Measurements from ENCODE around the gene SMYD3. TPM values are rescaled to one million over a fixed set of nuclear protein-coding genes. Genes with fewer than 3 reads are reported as not detected.

Gene SMYD3
- total and polyA plus RNA-seq, 2 donors (not counting 1 experiment from before 2014, with no cell fraction given), result 9.7 to 37.2 TPM

GRCh38 chr1:246293366-246294121, 213.5 kb downstream of the SMYD3 start:
- no peaks in the 10 kb centered on the region for H3K9me3 ChIP-seq (ENCODE audit: control extremely low read depth in 1 of 3, control insufficient read depth in 2 of 3, insufficient read depth in 1 of 3, low read length in 2 of 3)
- H3K4me1 ChIP-seq (ENCODE audit: control insufficient read depth in 2 of 2, insufficient read depth in 2 of 2, low read length in 2 of 2), result no peaks in the 10 kb centered on the region
- Mint-ChIP-seq H3K4me1 (peaks cover 5% of the 10 kb centered on the region), H3K9me3 (ENCODE audit: insufficient read depth) (no peaks in the 10 kb centered on the region), H3K27ac (no peak overlapping the region), H3K27me3 (no peaks in the 10 kb centered on the region), H3K4me3 (no peak overlapping the region)
- intact Hi-C loops (cut with micrococcal nuclease), result no loop called here
- no peak overlapping the region for H3K4me2 ChIP-seq (replicated peaks; ENCODE audit: low read depth, low read length, poor library complexity, severe bottlenecking)
- no peak overlapping the region for H3K4me3 ChIP-seq (ENCODE audit: control extremely low read depth in 1 of 5, extremely low read depth in 1 of 5, insufficient read depth in 1 of 5, low read depth in 2 of 5, low read length in 4 of 5)
- ATAC-seq (ENCODE audit: low read depth) (no peak), DNase-seq (no peak)
- WGBS (ENCODE audit: insufficient coverage), result 97% methylated on average over 8 of the region's 8 CpGs
- H4K20me1 ChIP-seq (ENCODE audit: control insufficient read depth, insufficient read depth, low read length, poor library complexity, severe bottlenecking), result no peaks in the 10 kb centered on the region
- ChIA-PET POLR2A (no interaction called here), CTCF (no interaction called here)
- H3K36me3 ChIP-seq (replicated peaks in 1 of 2; ENCODE audit: control extremely low read depth in 1 of 2, control insufficient read depth in 1 of 2, extremely low read depth in 1 of 2, insufficient read depth in 2 of 2, low read length in 1 of 2), result peaks cover 0 to 2% of the 10 kb centered on the region in 2 experiments
- TF ChIP-seq EZH2 (IDR thresholded peaks at IDR 0.05; ENCODE audit: borderline replicate concordance, insufficient read depth, low read depth, low read length, poor library complexity, severe bottlenecking) (no peak), CTCF (IDR thresholded peaks at IDR 0.05) (no peak)
- H3K27ac ChIP-seq (ENCODE audit: low read length in 2 of 2), result no peak overlapping the region
- no peaks in the 10 kb centered on the region for H3K27me3 ChIP-seq (replicated peaks in 1 of 4; ENCODE audit: control extremely low read depth in 1 of 4, control insufficient read depth in 3 of 4, insufficient read depth in 4 of 4, low read length in 3 of 4)
- no peak overlapping the region for H2AFZ ChIP-seq (ENCODE audit: insufficient read depth, low read depth, low read length, poor library complexity, severe bottlenecking)
- H3K9ac ChIP-seq (ENCODE audit: low read length), result no peak overlapping the region
- no peaks in the 10 kb centered on the region for H3K79me2 ChIP-seq (ENCODE audit: control insufficient read depth, insufficient read depth, low read length)

GRCh38 chr1:246292571-246292970, 214.5 kb downstream of the SMYD3 start:
- TF ChIP-seq CTCF (IDR thresholded peaks at IDR 0.05) (no peak), EZH2 (IDR thresholded peaks at IDR 0.05; ENCODE audit: borderline replicate concordance, insufficient read depth, low read depth, low read length, poor library complexity, severe bottlenecking) (no peak)
- H3K27me3 ChIP-seq (replicated peaks in 1 of 4; ENCODE audit: control extremely low read depth in 1 of 4, control insufficient read depth in 3 of 4, insufficient read depth in 4 of 4, low read length in 3 of 4), result no peaks in the 10 kb centered on the region
- H2AFZ ChIP-seq (ENCODE audit: insufficient read depth, low read depth, low read length, poor library complexity, severe bottlenecking), result no peak overlapping the region
- no peak overlapping the region for H3K4me2 ChIP-seq (replicated peaks; ENCODE audit: low read depth, low read length, poor library complexity, severe bottlenecking)
- Mint-ChIP-seq H3K27me3 (no peaks in the 10 kb centered on the region), H3K4me1 (peaks cover 5% of the 10 kb centered on the region), H3K27ac (no peak overlapping the region), H3K9me3 (ENCODE audit: insufficient read depth) (no peaks in the 10 kb centered on the region), H3K4me3 (no peak overlapping the region)
- DNase-seq (no peak), ATAC-seq (ENCODE audit: low read depth) (no peak)
- H4K20me1 ChIP-seq (ENCODE audit: control insufficient read depth, insufficient read depth, low read length, poor library complexity, severe bottlenecking), result no peaks in the 10 kb centered on the region
- H3K4me1 ChIP-seq (ENCODE audit: control insufficient read depth in 2 of 2, insufficient read depth in 2 of 2, low read length in 2 of 2), result no peaks in the 10 kb centered on the region
- H3K79me2 ChIP-seq (ENCODE audit: control insufficient read depth, insufficient read depth, low read length), result no peaks in the 10 kb centered on the region
- ChIA-PET POLR2A (no interaction called here), CTCF (no interaction called here)
- H3K9ac ChIP-seq (ENCODE audit: low read length), result no peak overlapping the region
- no peak overlapping the region for H3K27ac ChIP-seq (ENCODE audit: low read length in 2 of 2)
- peaks cover 0 to 2% of the 10 kb centered on the region in 2 experiments for H3K36me3 ChIP-seq (replicated peaks in 1 of 2; ENCODE audit: control extremely low read depth in 1 of 2, control insufficient read depth in 1 of 2, extremely low read depth in 1 of 2, insufficient read depth in 2 of 2, low read length in 1 of 2)
- H3K4me3 ChIP-seq (ENCODE audit: control extremely low read depth in 1 of 5, extremely low read depth in 1 of 5, insufficient read depth in 1 of 5, low read depth in 2 of 5, low read length in 4 of 5), result no peak overlapping the region
- no peaks in the 10 kb centered on the region for H3K9me3 ChIP-seq (ENCODE audit: control extremely low read depth in 1 of 3, control insufficient read depth in 2 of 3, insufficient read depth in 1 of 3, low read length in 2 of 3)
- intact Hi-C loops (cut with micrococcal nuclease), result no loop called here
- no CpG with 5 or more reads among the region's 1 CpG for WGBS (ENCODE audit: insufficient coverage)
